ENCODE data around the gene HAUS2.

DNA sequence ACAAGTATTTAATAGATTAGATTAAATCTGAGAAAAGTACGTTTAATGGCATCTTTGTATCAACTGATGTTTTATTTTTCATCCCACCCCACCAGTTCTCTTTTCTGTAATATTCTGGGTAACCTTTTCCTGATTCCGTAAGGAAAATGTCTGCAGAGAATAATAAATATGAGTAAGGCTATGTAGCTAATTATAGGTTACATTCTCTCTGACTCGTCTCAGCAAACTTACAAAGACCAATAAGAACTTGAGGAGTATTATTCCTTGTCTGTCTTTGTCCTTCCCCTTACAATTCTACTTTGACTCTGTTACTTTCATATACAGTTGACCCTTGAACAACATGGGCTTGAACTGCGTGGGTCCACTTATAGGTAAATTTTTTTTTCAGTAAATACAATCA is 41.1 kb upstream of the HAUS2 start:
- no peak for TF ChIP-seq CTCF (IDR thresholded peaks at IDR 0.05)
- TF ChIP-seq POLR2A (IDR thresholded peaks at IDR 0.05) = no peak
